RKO (cell line): Measurements from ENCODE around the gene SERPINE3.
A peak's percentile ranks its signal among the peaks of the same experiment; 100 is the strongest.

Experiments
- DNase-seq: peaks from one replicate; pipeline ENCODE4 v3.0.0-alpha.2; 2016; ENCODE audit warnings: low spot score

The SERPINE3 gene

DNA sequence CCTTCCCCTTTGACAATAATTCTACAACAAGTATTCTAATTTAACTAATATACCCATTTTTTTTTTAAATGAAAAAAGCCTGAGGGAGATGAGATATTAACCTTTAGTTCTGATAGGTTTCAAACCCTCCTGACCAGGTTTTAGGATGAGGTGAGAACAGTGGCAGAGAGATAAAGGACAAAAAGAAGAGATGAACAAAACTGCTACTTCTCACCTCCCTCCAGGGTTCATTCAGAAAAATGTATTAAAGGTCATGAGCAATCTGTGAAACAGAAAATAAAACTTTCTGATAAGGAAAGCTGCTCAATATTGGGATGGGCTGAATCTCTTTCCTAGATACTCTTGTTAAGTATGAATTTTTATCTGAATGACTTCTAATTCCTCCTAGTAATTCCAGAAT lies 24.1 kb downstream of the SERPINE3 start:
- DNase-seq, result no peak

DNA sequence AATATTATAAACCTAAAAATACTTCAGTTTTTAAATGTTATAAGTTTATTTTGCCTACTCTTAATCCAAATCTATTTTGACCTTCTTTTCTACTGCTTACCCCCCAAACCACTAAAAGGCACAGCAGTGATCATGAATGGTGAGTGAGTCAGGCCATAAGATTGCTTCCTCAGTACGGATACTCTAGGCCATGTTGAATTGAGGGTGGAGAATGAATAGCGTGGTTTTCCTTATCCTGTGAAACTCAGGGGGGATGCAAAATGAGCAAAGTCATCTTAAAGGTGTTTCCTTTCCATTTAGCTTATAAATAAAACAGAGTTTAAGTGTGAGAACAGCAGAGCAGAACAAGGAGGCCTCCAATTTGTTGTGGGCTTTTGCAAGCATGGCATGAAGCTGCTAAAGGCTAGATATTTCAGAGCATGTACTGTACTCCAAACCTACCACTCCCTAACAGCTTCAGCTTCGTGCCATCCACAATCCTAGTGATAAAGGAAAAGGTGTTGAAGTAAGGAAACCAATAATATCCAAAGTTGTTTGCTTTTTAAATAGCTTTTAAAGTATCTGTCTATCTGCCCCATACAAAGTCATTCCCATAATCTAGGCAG lies 25.0 kb downstream of the SERPINE3 start:
- DNase-seq, result no peak

- DNase-seq, result no peak
Measured at GRCh38 chr13:51370116-51370515, 30.6 kb downstream of the SERPINE3 start.

- no peak for DNase-seq
Measured at GRCh38 chr13:51370811-51371210, 31.3 kb downstream of the SERPINE3 start.

GRCh38 chr13:51371768-51372399 lies 32.4 kb downstream of the SERPINE3 start:
- DNase-seq, result no peak

DNA sequence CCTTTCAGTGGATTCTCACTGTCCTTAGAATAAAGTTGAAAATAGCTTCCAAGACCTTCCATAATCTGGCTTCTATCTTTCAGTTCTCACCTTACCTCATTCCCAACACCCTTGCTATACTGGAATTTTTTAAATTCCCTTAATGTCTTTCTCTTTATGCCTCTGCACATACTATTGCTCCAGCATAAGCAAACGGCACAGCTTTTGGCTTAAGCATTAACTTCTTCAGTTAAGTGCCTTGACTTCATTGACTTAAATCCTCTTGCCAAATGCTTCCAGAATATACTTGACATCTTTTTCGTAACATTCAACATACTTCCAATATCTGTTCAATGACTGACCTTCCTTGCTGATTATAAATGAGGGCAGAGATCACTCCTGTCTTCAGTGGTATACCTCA lies 34.0 kb downstream of the SERPINE3 start:
- DNase-seq, result no peak

- DNase-seq, result peak; percentile 37
Measured at GRCh38 chr13:51380269-51380668, 40.8 kb downstream of the SERPINE3 start.

DNA sequence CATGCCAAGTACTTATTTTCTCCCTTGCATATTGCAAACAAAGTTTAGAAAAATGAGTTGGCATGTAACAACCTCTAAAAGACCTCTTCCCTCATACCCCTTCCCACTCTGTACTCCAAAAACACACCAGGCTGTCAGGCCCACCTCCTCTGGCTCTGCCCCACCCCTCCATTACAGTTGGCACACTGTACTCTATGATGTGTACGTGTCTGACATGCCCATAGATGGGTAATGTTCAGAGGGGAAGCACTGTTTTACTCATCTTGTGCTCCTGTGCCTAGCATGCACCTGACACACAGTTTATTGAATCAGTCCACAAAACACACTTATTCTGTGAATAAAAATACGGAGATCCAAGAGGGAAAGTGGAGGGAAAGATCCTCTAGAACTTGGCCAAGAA lies 45.6 kb downstream of the SERPINE3 start:
- DNase-seq, result no peak

DNA sequence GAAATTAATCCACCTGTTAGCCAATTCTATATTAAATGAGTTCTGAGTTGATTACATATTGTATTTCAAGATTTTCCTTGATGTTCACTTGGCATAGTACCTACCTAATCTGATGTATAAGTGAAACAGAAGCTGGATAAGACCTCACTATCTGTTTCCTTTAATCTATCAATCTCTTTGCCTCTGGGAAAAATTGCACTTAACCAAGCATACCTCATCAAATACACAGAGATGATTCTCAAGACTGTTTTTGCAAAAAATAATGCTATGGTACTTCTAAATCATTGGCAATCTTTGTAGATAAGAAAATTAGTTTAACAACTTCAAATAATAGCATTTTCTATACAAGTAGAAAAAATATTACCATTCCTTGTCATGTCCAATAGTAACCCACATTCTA lies 55.2 kb downstream of the SERPINE3 start:
- DNase-seq, result no peak

- DNase-seq, result no peak
Measured at GRCh38 chr13:51396352-51396751, 56.9 kb downstream of the SERPINE3 start.

DNA sequence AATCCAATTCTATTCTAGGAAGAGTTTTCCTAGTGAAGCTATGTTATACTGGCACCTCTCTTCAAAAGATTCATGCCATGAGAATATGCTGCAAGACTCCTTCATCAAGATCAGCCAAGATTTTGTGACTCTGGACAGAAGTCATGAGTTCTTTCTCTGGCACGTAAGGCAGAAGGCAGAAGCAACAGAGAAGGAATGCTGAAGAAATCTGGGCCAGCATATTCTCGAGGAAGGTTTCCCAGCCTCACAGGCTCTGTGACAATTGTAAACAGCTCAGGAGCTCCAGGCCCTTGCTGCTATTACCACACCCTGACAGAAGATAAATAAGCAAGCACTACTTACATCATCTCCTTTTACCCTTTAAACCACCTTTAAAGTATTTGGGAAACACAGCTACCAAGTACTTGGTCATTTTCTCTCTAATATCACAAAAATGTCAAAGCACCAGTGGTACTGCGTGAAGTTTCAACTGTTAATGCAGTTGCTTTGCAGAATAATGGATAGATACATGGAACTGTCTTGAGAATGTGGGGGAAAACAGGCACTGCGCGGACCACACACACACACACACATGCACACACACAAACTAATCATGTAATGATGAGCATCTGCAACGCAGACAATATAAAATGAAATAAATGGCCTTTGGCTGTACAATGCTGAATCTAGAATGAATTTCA lies 57.9 kb downstream of the SERPINE3 start:
- no peak for DNase-seq

- no peak for DNase-seq
Measured at GRCh38 chr13:51405176-51405575, 65.7 kb downstream of the SERPINE3 start.

DNA sequence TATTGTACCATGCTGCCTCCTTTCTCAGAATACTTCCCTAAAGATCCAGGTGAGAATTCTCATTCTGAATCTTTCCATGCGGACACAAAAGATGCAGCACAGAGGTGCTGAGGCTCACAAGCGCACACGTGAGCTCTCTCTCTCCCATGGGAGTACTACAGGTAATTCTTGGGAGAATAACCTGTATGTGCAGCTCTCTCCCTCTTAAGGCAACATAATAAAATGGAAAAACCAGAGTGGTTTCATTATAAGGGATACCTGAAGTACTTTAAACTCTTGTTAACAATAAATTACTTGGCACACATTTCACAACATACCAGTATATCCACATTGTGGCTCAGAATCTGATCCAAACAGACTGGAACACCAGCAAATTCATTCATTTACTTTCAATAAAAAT lies 72.9 kb downstream of the SERPINE3 start:
- no peak for DNase-seq
